DOHH2 (cell line): Measurements from ENCODE around the gene TCFL5.

ENCODE experiments used
- CTCF ChIP-seq: fragments of 200-600 bp; sonication (generic); IDR thresholded peaks from one replicate; pipeline ENCODE4 v1.5.1; 2014; ENCODE audit warnings: antibody characterized with exemption, mild to moderate bottlenecking, low read depth, low read length; ENCODE audit not compliant: poor library complexity, severe bottlenecking
- EZH2phosphoT487 ChIP-seq: fragments of 200-600 bp; sonication (generic); IDR thresholded peaks from 2 replicates; pipeline ENCODE4 v1.6.1; 2017; ENCODE audit warnings: borderline replicate concordance, mild to moderate bottlenecking, antibody characterized with exemption, low read length, moderate library complexity, mixed read lengths

- TF ChIP-seq CTCF (no peak), EZH2phosphoT487 (no peak)
Observed at GRCh38 chr20:62843656-62844055, 18.0 kb downstream of the TCFL5 start.
